ENCODE measurements around the gene MPEG1.

MPEG1 gene

DNA sequence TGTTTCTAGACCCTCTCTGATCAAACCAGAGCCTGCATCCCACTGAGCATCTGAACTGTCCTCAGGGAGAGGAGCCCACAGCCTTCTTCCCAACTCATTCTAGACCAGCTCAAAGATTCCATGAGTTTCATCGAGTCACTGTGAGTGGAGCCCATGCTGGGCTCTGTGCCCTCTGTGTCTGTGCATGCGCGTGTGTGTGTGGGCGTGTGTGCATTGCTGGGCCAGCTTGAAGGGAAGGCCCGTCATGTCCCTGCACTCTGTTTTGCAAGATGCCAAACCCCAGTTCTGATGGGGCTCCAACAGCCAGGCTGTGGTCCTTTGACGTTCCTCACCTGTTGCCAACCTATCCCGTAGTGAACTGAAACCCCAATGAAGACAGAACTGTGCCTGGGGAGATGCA, 7.1 kb downstream of the MPEG1 start:
- DNase-seq (ENCODE audit: insufficient read length, low spot score) (no peak), FAIRE-seq (no peak)
- TF ChIP-seq POLR2A (IDR thresholded peaks at IDR 0.05; ENCODE audit: low read depth, low read length): no peak

DNA sequence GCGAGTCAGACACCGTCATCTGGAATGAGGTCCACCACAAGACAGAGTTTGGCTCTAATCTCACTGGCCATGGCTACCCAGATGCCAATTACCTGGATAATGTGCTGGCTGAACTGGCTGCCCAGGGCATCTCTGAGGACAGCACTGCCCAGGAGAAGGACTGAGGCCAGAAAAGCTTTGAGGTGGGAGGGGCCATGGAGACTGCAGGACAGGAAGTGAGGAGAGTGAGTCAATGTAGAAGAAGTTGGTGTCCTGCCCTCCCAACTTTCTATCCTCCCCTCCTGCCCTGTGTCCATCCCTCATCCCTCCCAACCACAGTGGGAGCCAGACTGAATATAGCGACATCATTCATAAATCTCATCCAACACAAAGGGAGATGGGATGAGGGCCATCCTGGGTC, 8.0 kb downstream of the MPEG1 start:
- DNase-seq (ENCODE audit: insufficient read length, low spot score) (no peak), FAIRE-seq (no peak)
- no peak for TF ChIP-seq POLR2A (IDR thresholded peaks at IDR 0.05; ENCODE audit: low read depth, low read length)

GRCh38 chr11:59201353-59201752, 11.4 kb downstream of the MPEG1 start:
- DNase-seq (ENCODE audit: insufficient read length, low spot score) (no peak), FAIRE-seq (no peak)
- no peak for TF ChIP-seq POLR2A (IDR thresholded peaks at IDR 0.05; ENCODE audit: low read depth, low read length)

GRCh38 chr11:59200423-59200746, 12.3 kb downstream of the MPEG1 start:
- TF ChIP-seq POLR2A (IDR thresholded peaks at IDR 0.05; ENCODE audit: low read depth, low read length): no peak
- no peak for DNase-seq (ENCODE audit: insufficient read length, low spot score)
- FAIRE-seq: no peak

DNA sequence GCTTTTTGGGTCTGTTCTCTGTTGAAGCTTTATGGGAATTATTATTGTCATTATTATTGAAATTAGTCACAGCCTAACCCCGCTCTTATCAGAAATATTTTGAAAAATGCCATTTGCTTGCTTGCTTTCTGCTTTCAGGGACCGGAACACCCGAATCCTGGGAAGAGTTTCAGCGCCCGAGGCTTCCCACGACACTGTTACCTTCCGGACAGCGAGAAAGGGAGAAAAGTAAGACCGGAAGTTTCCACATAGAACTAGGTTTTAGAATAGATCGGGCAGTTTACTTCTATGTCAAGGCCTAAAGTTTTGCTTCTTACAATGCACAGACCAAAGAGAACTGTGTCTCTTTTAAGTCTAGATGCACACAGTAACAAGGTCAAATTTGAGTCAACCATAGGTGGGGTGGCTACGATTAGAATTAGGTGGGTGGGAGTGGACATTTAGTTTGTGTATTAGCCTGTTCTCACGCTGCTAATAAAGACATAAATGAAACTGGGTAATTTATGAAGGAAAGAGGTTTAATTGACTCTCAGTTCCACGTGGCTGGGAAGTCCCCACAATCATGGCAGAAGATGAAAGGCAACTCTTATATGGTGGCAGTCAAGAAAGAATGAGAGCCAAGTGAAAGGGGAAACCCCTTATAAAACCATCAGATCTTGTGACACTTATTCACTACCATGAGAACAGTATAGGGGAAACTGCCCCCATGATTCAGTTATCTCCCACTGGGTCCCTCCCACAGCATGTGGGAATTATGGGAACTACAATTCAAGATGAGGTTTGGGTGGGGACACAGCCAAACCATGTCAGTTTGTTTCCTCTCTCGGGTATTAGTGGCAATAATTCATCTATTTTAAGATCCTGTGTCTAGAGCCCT, 12.9 kb downstream of the MPEG1 start:
- no peak for FAIRE-seq
- no peak for DNase-seq (ENCODE audit: insufficient read length, low spot score)
- TF ChIP-seq POLR2A (IDR thresholded peaks at IDR 0.05; ENCODE audit: low read depth, low read length): no peak

- TF ChIP-seq POLR2A (IDR thresholded peaks at IDR 0.05; ENCODE audit: low read depth, low read length): no peak
- no peak for FAIRE-seq
- DNase-seq (ENCODE audit: insufficient read length, low spot score): no peak
Measured at GRCh38 chr11:59198726-59199125, 14.0 kb downstream of the MPEG1 start.

DNA sequence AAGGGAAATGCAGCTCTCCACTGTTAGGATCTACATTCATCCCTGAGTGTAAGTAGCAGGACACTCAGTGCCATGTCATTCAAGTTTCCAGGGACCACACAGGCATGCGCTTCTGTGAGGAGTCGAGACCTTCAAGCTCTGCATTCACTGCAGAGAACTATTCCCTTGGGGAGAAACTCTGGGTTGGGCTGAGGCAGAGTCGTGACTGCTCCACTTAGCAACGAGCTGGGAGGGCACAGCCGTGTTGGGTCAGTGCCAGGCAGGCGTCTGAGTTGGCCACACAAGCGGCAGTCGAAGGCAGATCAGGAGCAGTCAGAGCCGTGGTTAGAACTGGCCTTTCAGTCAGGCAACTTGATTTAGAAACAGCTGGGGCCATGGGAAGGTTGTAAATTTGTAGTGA, 14.7 kb downstream of the MPEG1 start:
- FAIRE-seq: no peak
- no peak for DNase-seq (ENCODE audit: insufficient read length, low spot score)
- TF ChIP-seq POLR2A (IDR thresholded peaks at IDR 0.05; ENCODE audit: low read depth, low read length): no peak

DNA sequence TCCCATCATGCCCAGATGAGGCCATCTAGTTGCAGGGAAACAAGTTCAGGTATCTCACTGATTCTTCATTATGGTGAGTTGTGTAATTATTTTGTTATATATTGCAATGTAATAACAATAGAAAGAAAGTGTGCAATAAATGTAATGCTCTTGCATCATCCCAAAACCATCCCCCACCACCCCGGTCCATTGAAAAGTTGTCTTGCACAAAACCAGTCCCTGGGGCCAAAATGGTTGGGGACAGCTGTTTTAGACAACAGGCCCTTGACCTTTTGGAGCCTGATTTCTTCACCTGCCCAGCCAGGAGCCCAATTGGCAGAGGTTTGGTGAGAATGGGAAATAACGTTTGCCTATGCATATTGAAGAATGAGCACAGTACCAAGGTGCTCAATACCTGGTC, 15.9 kb downstream of the MPEG1 start:
- TF ChIP-seq POLR2A (IDR thresholded peaks at IDR 0.05; ENCODE audit: low read depth, low read length): no peak
- FAIRE-seq (no peak), DNase-seq (ENCODE audit: insufficient read length, low spot score) (no peak)

DNA sequence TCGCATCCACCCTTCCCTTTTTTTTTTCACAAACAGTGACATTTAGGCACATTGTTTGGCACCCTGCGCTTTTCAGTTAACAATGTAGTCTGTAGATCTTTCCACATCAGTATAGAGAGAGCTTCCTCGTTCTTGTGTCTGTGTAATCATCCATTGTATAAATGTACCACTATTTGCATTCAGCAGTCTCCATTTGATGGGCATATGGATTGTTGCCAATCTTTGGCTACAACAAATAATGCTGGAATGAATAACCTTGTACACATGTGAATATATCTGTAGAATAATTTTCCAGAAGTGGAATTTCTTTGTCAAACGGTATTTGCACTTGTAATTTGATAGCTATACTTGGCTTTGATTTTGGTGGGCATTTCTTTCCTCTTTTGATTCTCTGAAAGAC, 17.1 kb downstream of the MPEG1 start:
- no peak for TF ChIP-seq POLR2A (IDR thresholded peaks at IDR 0.05; ENCODE audit: low read depth, low read length)
- FAIRE-seq (no peak), DNase-seq (ENCODE audit: insufficient read length, low spot score) (no peak)

DNA sequence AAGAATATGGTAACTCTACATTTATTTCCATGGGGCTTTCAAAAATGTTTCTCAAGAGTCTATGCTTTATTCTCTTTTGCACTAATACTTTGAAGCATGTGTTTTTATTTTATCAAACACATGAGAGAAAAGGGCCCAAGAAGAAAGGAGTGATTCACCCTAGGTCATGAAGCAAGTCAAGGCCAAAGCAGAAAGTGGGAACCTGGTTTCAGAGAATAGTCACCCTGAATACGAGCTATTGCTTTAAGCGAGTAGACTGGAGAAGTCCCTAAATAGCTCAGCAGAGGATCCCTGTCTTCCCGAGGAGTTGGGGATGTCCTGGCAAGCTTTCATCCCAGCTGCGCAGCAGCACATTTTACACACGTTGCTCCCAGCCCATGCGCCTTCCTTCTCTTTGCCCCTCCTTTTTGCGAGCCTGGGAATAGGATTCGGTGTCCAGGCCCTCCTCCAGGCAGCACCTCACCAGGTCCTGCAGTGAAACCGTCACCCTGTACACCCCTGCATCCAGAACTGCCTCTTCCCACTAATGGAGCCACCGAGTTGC, 19.1 kb downstream of the MPEG1 start:
- DNase-seq (ENCODE audit: insufficient read length, low spot score): no peak
- no peak for TF ChIP-seq POLR2A (IDR thresholded peaks at IDR 0.05; ENCODE audit: low read depth, low read length)
- FAIRE-seq: no peak

DNA sequence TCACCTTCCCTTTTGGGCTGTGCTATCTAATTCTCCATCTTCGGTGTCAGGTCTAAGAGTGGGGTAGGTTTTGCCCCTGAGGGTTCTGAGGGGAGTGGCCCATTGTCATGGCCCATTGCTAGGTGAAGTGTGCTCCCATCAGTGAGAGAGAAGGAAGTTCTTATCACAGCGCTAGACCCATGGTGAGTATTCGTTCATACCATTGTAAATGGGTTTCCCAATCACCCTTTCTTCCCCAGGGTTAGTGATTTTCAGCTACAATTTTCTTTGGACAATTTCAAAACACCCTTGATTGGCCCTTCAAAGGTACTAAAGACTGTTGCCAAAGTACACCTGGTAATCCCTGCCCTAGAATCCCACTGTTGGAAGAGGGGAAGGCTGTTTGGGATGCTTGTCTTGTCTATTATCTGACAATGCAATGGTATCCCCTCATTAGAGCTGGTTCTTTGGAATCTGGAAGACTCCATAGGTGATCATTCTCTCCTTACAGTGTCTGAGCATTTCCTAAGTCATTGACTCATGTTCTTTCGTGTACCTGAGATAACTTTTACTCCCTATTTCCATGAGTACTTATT, 20.2 kb downstream of the MPEG1 start:
- FAIRE-seq (no peak), DNase-seq (ENCODE audit: insufficient read length, low spot score) (no peak)
- no peak for TF ChIP-seq POLR2A (IDR thresholded peaks at IDR 0.05; ENCODE audit: low read depth, low read length)

GRCh38 chr11:59191890-59192289, 20.8 kb downstream of the MPEG1 start:
- DNase-seq (ENCODE audit: insufficient read length, low spot score): no peak
- TF ChIP-seq POLR2A (IDR thresholded peaks at IDR 0.05; ENCODE audit: low read depth, low read length): no peak
- no peak for FAIRE-seq

GRCh38 chr11:59191095-59191494, 21.6 kb downstream of the MPEG1 start:
- no peak for TF ChIP-seq POLR2A (IDR thresholded peaks at IDR 0.05; ENCODE audit: low read depth, low read length)
- DNase-seq (ENCODE audit: insufficient read length, low spot score) (no peak), FAIRE-seq (no peak)

GRCh38 chr11:59189986-59190385, 22.7 kb downstream of the MPEG1 start:
- no peak for TF ChIP-seq POLR2A (IDR thresholded peaks at IDR 0.05; ENCODE audit: low read depth, low read length)
- DNase-seq (ENCODE audit: insufficient read length, low spot score) (no peak), FAIRE-seq (no peak)

GRCh38 chr11:59188954-59189353, 23.8 kb downstream of the MPEG1 start:
- FAIRE-seq (no peak), DNase-seq (ENCODE audit: insufficient read length, low spot score) (no peak)
- no peak for TF ChIP-seq POLR2A (IDR thresholded peaks at IDR 0.05; ENCODE audit: low read depth, low read length)

All from H54 (cell line).